ENCODE results near the gene PLCXD3. TPM values are rescaled to one million over a fixed set of nuclear protein-coding genes. Genes with fewer than 3 reads are reported as not detected.
"Not testable (repeated sequence)": the region's sequence is repeated elsewhere in the genome, so short reads cannot be mapped to it uniquely, and the experiment has no call there.

PLCXD3 gene
- total RNA-seq, 1 donor from 2014 or later = 1.1 TPM

DNA sequence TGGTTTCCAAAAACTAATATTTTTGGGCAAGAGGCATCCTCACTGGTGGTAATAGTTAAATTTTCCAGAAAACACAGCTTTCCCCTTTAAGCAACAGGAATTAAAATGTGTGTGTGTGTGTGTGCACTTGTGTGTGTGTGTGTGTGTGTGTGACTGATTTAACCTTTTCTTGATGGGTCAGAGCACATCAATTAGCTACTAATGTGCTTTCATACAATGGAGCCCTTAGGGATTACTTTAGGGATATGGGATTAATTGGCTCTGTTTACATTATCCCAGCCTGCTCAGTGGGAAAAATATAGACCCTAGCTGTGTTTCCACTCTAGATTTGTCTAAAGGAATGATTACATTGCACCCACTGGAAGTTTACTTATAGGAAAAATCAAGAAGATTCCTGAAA lies 6.5 kb downstream of the PLCXD3 start:
- H3K9me3 Mint-ChIP-seq (ENCODE audit: low read depth) = no peaks in the 10 kb centered on the region
- TF ChIP-seq, protein P1, sequence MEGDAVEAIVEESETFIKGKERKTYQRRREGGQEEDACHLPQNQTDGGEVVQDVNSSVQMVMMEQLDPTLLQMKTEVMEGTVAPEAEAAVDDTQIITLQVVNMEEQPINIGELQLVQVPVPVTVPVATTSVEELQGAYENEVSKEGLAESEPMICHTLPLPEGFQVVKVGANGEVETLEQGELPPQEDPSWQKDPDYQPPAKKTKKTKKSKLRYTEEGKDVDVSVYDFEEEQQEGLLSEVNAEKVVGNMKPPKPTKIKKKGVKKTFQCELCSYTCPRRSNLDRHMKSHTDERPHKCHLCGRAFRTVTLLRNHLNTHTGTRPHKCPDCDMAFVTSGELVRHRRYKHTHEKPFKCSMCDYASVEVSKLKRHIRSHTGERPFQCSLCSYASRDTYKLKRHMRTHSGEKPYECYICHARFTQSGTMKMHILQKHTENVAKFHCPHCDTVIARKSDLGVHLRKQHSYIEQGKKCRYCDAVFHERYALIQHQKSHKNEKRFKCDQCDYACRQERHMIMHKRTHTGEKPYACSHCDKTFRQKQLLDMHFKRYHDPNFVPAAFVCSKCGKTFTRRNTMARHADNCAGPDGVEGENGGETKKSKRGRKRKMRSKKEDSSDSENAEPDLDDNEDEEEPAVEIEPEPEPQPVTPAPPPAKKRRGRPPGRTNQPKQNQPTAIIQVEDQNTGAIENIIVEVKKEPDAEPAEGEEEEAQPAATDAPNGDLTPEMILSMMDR (IDR thresholded peaks at IDR 0.05; ENCODE audit: unreplicated experiment) = no peak
- no peak overlapping the region for H3K4me3 Mint-ChIP-seq (ENCODE audit: low read depth)
- H3K27ac Mint-ChIP-seq = no peak overlapping the region
- peaks cover 12% of the 10 kb centered on the region for H3K27me3 Mint-ChIP-seq
- H3K36me3 Mint-ChIP-seq (ENCODE audit: insufficient read depth) = no peaks in the 10 kb centered on the region
- H3K4me1 Mint-ChIP-seq (ENCODE audit: low read depth) = no peaks in the 10 kb centered on the region
- no peak for DNase-seq (ENCODE audit: low spot score, unreplicated experiment)

DNA sequence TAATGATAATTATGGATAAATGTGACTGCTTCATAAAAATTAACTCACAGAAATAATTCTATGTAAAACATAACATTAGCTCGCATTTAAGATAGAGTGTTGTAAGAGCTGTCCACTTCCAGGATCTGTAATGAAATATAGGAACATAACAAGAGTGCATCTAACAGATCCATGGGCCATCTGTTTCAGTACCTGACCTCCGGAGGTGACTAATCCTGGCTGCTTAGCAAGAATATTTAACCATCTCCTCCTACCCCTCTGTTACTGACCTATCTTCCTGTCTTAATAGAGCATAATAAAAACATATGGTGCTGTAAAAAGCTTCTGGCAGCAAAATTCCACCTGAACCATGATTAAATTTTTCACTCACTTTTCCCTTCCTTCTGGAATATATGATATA lies 7.1 kb downstream of the PLCXD3 start:
- Mint-ChIP-seq H3K9me3 (ENCODE audit: low read depth) (no peaks in the 10 kb centered on the region), H3K36me3 (ENCODE audit: insufficient read depth) (no peaks in the 10 kb centered on the region), H3K27ac (no peak overlapping the region), H3K4me3 (ENCODE audit: low read depth) (no peak overlapping the region), H3K4me1 (ENCODE audit: low read depth) (no peaks in the 10 kb centered on the region), H3K27me3 (peaks cover 6% of the 10 kb centered on the region)
- no peak for DNase-seq (ENCODE audit: low spot score, unreplicated experiment)
- TF ChIP-seq, protein P1 (IDR thresholded peaks at IDR 0.05; ENCODE audit: unreplicated experiment) = no peak

DNA sequence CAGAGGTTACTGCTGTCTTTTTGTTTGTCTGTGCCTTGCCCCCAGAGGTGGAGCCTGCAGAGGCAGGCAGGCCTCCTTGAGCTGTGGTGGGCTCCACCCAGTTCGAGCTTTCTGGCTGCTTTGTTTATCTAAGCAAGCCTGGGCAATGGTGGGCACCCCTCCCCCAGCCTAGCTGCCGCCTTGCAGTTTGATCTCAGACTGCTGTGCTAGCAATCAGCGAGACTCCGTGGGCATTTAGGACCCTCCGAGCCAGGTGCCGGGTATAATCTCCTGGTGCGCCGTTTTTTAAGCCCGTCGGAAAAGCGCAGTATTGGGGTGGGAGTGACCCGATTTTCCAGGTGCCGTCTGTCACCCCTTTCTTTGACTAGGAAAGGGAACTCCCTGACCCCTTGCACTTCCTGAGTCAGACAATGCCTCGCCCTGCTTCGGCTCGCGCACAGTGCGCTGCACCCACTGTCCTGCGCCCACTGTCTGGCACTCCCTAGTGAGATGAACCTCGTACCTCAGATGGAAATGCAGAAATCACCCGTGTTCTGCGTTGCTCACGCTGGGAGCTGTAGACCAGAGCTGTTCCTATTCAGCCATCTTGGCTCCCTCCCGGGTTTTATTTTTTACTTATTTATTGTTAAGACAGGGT lies 16.8 kb downstream of the PLCXD3 start:
- not testable (repeated sequence) for H3K36me3 Mint-ChIP-seq (ENCODE audit: insufficient read depth); H3K4me1 Mint-ChIP-seq (ENCODE audit: low read depth); H3K27me3 Mint-ChIP-seq; H3K9me3 Mint-ChIP-seq (ENCODE audit: low read depth); DNase-seq (ENCODE audit: low spot score, unreplicated experiment); H3K27ac Mint-ChIP-seq; H3K4me3 Mint-ChIP-seq (ENCODE audit: low read depth)

DNA sequence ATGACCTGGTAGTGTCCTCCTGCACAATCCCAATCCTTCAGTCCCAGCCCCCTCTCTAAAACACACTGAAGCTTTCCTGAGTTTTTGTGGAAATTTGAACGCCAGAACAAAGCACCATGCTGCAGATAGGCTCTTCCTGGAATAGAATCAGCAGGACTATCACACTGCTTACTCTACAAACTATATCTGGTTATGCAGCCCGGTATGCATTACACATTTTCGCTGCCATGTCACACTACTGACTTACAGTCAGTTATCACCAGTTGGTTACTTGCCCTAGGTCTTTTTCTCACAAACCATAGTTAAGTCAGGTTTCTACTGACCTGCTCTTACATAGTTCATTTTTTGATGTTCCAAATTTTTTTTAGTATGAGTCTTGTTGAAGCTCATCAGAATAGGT lies 24.9 kb downstream of the PLCXD3 start:
- Mint-ChIP-seq H3K36me3 (ENCODE audit: insufficient read depth) (peaks cover 3% of the 10 kb centered on the region), H3K9me3 (ENCODE audit: low read depth) (peaks cover 3% of the 10 kb centered on the region), H3K27me3 (no peaks in the 10 kb centered on the region), H3K4me1 (ENCODE audit: low read depth) (no peaks in the 10 kb centered on the region), H3K4me3 (ENCODE audit: low read depth) (no peak overlapping the region), H3K27ac (no peak overlapping the region)
- DNase-seq (ENCODE audit: low spot score, unreplicated experiment) = no peak
- TF ChIP-seq, protein P1 (IDR thresholded peaks at IDR 0.05; ENCODE audit: unreplicated experiment) = no peak

DNA sequence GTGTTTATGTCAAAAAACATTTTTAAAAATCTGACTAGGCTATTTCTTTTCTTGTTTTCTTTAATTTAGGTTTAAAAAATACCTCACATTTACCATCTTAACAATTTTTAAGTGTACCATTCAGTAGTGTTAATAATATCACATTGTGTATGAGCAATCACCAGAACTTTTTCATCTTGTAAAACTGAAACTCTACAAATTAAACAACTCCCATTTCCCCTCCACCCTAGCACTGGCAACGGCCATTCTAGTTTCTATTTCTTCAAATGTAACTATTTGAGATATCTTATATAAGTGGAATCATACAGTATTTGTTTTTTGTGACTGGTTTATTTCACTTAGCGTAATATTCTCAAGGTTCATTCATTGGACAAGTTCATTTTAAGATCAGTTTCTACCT lies 27.7 kb downstream of the PLCXD3 start:
- TF ChIP-seq, protein P1 (IDR thresholded peaks at IDR 0.05; ENCODE audit: unreplicated experiment) = no peak
- Mint-ChIP-seq H3K4me1 (ENCODE audit: low read depth) (peaks cover 3% of the 10 kb centered on the region), H3K36me3 (ENCODE audit: insufficient read depth) (peaks cover 3% of the 10 kb centered on the region), H3K9me3 (ENCODE audit: low read depth) (peaks cover 6% of the 10 kb centered on the region), H3K4me3 (ENCODE audit: low read depth) (no peak overlapping the region), H3K27me3 (no peaks in the 10 kb centered on the region), H3K27ac (no peak overlapping the region)
- DNase-seq (ENCODE audit: low spot score, unreplicated experiment) = no peak

DNA sequence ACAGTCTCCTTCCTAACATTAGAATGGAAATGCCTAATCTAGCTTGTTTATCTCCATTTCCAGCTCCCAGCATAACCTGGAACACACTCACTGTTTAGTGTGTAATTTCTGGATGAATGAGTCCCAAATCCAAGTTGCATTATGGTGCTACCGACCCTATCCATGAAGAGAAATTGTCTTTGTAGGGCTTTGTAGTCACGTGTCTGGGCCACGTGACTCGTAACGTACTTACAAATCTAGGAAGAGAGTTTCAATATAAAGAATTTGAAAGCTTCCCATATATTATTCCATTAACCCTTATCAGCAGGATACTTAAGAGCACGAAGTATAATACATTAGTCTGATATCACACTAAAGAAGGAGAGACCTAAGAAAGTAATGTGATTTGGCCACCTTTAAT lies 28.2 kb downstream of the PLCXD3 start:
- DNase-seq (ENCODE audit: low spot score, unreplicated experiment) = no peak
- Mint-ChIP-seq H3K27ac (no peak overlapping the region), H3K4me1 (ENCODE audit: low read depth) (peaks cover 3% of the 10 kb centered on the region), H3K36me3 (ENCODE audit: insufficient read depth) (no peaks in the 10 kb centered on the region), H3K9me3 (ENCODE audit: low read depth) (peaks cover 3% of the 10 kb centered on the region), H3K4me3 (ENCODE audit: low read depth) (no peak overlapping the region), H3K27me3 (no peaks in the 10 kb centered on the region)
- TF ChIP-seq, protein P1 (IDR thresholded peaks at IDR 0.05; ENCODE audit: unreplicated experiment) = no peak

DNA sequence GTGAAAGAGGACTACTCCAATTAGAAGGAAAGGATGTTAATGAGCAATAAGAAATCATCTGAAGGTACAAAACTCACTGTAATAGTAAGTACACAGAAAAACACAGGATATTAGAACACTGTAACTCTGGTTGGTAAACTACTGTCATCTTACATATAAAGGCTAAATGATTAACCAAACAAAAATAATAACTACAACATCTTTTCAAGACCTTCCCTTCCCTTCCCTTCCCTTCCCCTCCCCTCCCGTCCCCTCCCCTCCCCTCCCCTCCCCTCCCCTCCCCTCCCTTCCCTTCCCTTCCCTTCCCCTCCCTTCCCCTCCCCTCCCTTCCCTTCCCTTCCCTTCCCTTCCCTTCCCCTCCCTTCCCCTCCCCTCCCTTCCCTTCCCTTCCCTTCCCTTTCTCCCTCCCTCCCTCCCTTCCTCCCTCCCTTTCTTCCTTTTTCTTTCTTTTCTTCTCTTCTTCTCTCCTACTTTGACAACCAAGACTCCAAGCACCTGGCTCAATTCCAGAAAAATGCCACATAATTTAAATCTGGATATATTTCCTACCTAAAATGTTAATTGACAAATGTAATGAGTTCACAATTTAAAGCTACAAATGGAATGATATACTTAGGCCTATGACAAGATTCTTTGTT lies 38.7 kb downstream of the PLCXD3 start:
- H3K27me3 Mint-ChIP-seq; H3K36me3 Mint-ChIP-seq (ENCODE audit: insufficient read depth); H3K4me1 Mint-ChIP-seq (ENCODE audit: low read depth); H3K27ac Mint-ChIP-seq; H3K4me3 Mint-ChIP-seq (ENCODE audit: low read depth); DNase-seq (ENCODE audit: low spot score, unreplicated experiment): not testable (repeated sequence)
- peaks cover 19% of the 10 kb centered on the region for H3K9me3 Mint-ChIP-seq (ENCODE audit: low read depth)

All from progenitor cell of endocrine pancreas (in vitro differentiated cells).